ENCODE data around the gene TRIM49C. TPM values are rescaled to one million over a fixed set of nuclear protein-coding genes. Genes with fewer than 3 reads are reported as not detected.
"Not testable (repeated sequence)": the region's sequence is repeated elsewhere in the genome, so short reads cannot be mapped to it uniquely, and the experiment has no call there.

TRIM49C gene
- total RNA-seq, 1 experiment from 2014 or later = not detected

- not testable (repeated sequence) for H2BK15ac ChIP-seq (ENCODE audit: low read depth, low read length); H3K27ac Mint-ChIP-seq; H3K9ac ChIP-seq (ENCODE audit: extremely low read depth, insufficient read length, low read length); H2BK20ac ChIP-seq (ENCODE audit: low read depth, low read length, poor library complexity, severe bottlenecking); H4K5ac ChIP-seq (ENCODE audit: insufficient read length, low read depth, low read length); H3K4me1 Mint-ChIP-seq; H2BK5ac ChIP-seq (ENCODE audit: insufficient read length, low read length); H3K4me3 Mint-ChIP-seq; H3K79me2 ChIP-seq (ENCODE audit: insufficient read depth, low read length); H3K4me1 ChIP-seq (ENCODE audit: insufficient read depth, low read length); H3K23me2 ChIP-seq (ENCODE audit: insufficient read length, low read depth, low read length, poor library complexity, severe bottlenecking); H3K27me3 Mint-ChIP-seq (ENCODE audit: low read depth); H3K4ac ChIP-seq (ENCODE audit: low read depth, low read length); H2BK120ac ChIP-seq (ENCODE audit: low read depth, low read length, poor library complexity, severe bottlenecking); H2BK12ac ChIP-seq (ENCODE audit: insufficient read length, low read depth, low read length); H3K4me2 ChIP-seq (ENCODE audit: insufficient read depth, insufficient read length, low read length); H3K14ac ChIP-seq (ENCODE audit: insufficient read depth, low read length); H3K9me3 ChIP-seq (ENCODE audit: control insufficient read depth, low read depth, low read length); H4K8ac ChIP-seq (replicated peaks; ENCODE audit: insufficient read length, low read depth, low read length); DNase-seq; H3K23ac ChIP-seq (ENCODE audit: insufficient read length, low read depth, low read length); H2AK5ac ChIP-seq (ENCODE audit: insufficient read length, low read length); H4K20me1 ChIP-seq (ENCODE audit: control insufficient read depth, insufficient read depth, insufficient read length); H4K91ac ChIP-seq (ENCODE audit: insufficient read length, low read depth, low read length); H2AFZ ChIP-seq (ENCODE audit: low read length); H3T11ph ChIP-seq (ENCODE audit: low read length); H3K18ac ChIP-seq (ENCODE audit: insufficient read length, low read depth, low read length); H3K27ac ChIP-seq (ENCODE audit: insufficient read length, low read depth, low read length); H3K9me3 Mint-ChIP-seq; H3K27me3 ChIP-seq (ENCODE audit: insufficient read depth, low read length); H3K56ac ChIP-seq (ENCODE audit: insufficient read length, low read depth, low read length); H3K36me3 Mint-ChIP-seq (ENCODE audit: insufficient read depth in 1 of 3, low read depth in 3 of 3); H3K79me1 ChIP-seq (ENCODE audit: insufficient read depth, low read depth, low read length, poor library complexity, severe bottlenecking)
- no CpG with 5 or more reads among the region's 41 CpGs for WGBS (ENCODE audit: extremely low coverage, insufficient read length, low lambda C conversion rate)
Measured at GRCh38 chr11:90051591-90052209, 20.8 kb downstream of the TRIM49C start.
